Bronchial epithelial cell (primary cell): ENCODE data around the gene GANAB. TPM values are rescaled to one million over a fixed set of nuclear protein-coding genes. Genes with fewer than 3 reads are reported as not detected.

Source experiments
- DNase-seq: peaks from one replicate; pipeline ENCODE4 v3.0.0-alpha.2; 2010; ENCODE audit warnings: low read depth
- FAIRE-seq: peaks from 2 replicates; lab custom pipeline; 2011; peaks lifted over from hg19 to GRCh38; lab: Jason Lieb, UNC
- H3K27me3 ChIP-seq: 2 replicates; pipeline ENCODE4 v1.5.1; 2011; ENCODE audit warnings: low read length; ENCODE audit not compliant: control insufficient read depth, insufficient read depth
- H3K36me3 ChIP-seq: 2 replicates; pipeline ENCODE4 v1.5.1; 2011; ENCODE audit warnings: low read length; ENCODE audit not compliant: control insufficient read depth, insufficient read depth
- H3K4me3 ChIP-seq: 2 replicates; pipeline ENCODE4 v1.5.1; 2011; ENCODE audit warnings: mild to moderate bottlenecking, low read depth, low read length, control low read depth
- CTCF ChIP-seq: IDR thresholded peaks from 2 replicates; pipeline ENCODE4 v1.5.1; 2011; ENCODE audit warnings: mild to moderate bottlenecking, moderate library complexity, low read length, control low read depth, inconsistent platforms; ENCODE audit not compliant: insufficient read depth, severe bottlenecking
- total RNA-seq: library from RNA; depleted of rRNA; stranded (reverse); fragments of >200 nt; gene quantifications from 2 replicates; pipeline ENCODE4 v1.2.1, GENCODE V29; 2014

The GANAB gene
- total RNA-seq, 1 donor from 2014 or later: 138 TPM

DNA sequence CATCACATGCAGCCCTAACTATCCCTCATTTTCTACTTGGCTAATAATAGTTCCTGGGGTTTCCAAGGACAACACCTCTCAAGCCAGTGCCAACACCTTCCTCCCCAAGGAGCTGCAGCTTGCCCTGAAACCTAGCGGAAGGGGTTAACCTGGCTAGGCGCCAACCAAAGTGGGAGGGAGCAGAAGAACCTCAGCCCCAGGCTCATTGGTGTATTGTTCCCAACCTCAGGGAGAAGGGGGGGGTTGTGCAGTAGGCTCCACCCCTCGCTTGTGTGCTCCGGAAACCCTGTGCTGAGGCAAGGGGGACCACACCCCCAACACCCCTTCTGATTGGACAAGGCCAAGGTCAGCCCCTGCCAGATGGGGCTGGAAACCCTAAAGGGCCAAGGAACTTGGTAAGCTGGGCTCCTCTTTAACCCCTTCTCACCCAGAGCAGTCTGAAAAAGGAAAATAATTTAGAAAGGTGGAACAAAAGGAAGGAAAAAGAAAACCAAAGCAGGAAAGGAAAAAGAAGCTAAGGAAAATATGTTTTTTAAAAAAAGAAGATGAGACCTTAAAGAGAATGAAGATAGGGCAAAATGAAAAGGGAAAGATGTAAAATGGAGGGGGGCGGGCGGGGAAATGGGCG lies 47.2 kb downstream of the GANAB start:
- Histone ChIP-seq H3K4me3 (peak overlapping the region; percentile 91), H3K27me3 (no peaks in the 10 kb centered on the region), H3K36me3 (peaks cover 17% of the 10 kb centered on the region)
- TF ChIP-seq CTCF: no peak
- no peak for FAIRE-seq
- DNase-seq: peak; percentile 95

DNA sequence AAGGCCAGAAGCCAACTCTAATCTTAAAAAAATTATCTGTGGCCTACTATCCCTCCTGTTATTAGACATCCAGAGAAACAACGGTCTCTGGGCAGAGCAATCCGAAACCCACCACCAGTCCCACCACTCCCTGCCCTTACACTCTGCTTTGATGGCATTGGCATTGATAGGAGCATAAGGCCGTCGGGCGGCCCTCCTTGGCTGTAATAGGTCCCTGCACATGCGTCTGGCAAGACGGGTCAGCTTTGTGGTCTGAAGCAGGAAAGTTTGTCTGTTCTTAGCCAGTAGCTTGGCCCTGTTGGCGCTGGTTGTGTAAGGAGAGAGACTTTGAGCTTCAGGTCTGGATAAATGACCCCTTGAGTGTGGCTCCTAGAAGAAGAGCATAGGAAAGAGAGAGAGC lies 51.3 kb downstream of the GANAB start:
- no peak for TF ChIP-seq CTCF
- Histone ChIP-seq H3K36me3 (peaks cover 22% of the 10 kb centered on the region), H3K4me3 (no peak overlapping the region), H3K27me3 (no peaks in the 10 kb centered on the region)
- DNase-seq (no peak), FAIRE-seq (no peak)

DNA sequence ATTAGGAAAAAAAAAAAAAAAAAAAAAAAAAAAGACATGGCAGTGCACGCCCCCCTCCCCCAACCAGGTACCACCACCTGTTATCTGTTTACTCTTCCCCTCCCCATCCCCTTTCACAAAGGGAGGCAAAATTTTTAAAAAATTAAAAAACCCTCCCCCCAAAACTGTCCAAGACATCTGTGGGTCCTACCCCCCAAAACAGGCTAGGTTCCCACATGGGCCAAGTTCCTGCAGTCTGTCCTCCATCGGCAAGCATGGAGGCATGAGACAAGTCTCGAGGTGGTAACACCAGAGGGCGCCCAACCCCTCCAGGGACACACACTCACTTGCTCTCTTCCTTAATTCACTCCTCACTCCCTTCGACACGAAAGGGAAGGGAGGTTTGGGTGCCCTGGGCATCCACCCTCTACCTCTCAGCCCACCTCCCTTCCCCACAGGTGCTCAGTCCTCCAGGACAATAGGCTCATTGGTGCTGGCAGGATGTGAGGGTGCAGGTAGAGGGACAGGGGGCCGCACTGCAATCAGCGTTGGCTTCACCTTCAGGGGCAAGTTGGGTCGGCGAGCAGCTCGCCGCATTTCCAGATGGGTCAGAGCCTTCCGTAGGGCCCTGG lies 52.9 kb downstream of the GANAB start:
- no peak for FAIRE-seq

GRCh38 chr11:62592989-62593421 lies 53.4 kb downstream of the GANAB start:
- no peak for FAIRE-seq
- Histone ChIP-seq H3K27me3 (no peaks in the 10 kb centered on the region), H3K36me3 (peaks cover 21% of the 10 kb centered on the region), H3K4me3 (no peak overlapping the region)
- DNase-seq: no peak
- no peak for TF ChIP-seq CTCF

More for the DNA sequence above, 52.9 kb downstream of the GANAB start:
- peak; percentile 70 for DNase-seq
- TF ChIP-seq CTCF: peak; percentile 86
- no peaks in the 10 kb centered on the region for H3K27me3 ChIP-seq
- H3K36me3 ChIP-seq: peaks cover 23% of the 10 kb centered on the region
- no peak overlapping the region for H3K4me3 ChIP-seq

DNA sequence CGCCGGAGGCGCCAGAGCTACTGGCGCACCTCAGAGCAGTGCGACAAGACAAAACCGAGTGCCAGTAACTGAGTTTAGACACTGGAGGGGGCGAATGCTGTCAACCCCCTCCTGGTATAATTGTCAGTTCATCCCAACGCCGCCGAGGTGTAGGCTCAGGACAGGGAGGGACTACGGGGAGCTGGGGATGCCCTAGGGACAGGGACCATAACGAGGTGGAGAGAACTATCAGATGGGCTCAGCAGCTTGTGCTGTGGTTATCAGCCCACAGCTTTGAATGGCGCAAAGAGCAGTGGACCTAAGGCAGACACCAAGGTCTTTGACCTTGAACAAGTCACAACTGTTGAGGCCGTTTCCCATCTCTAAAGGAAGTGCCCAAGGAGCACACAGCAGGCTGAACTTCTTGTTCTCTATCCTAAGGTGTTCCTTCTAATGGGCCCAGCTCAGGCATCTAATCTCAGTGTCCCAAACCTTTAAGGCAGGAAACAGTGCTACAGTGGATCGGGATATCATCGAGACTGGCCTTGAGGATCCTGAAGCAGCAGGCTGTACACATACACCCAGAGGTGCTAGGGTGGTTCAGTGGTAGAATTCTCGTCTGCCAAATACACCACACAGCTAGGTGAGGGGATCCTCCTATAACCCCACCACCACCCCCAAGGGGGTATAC lies 54.1 kb downstream of the GANAB start:
- DNase-seq: no peak
- no peak for TF ChIP-seq CTCF
- no peak for FAIRE-seq
- H3K27me3 ChIP-seq: no peaks in the 10 kb centered on the region
- H3K4me3 ChIP-seq: peak overlapping the region; percentile 37
- H3K36me3 ChIP-seq: peaks cover 22% of the 10 kb centered on the region
